Right hindlimb (tissue), 1 donor: ENCODE data around the gene FAM237A.

ENCODE experiments used
- DNase-seq: peaks from one replicate; pipeline ENCODE4 v3.0.0-alpha.2; 2018

Gene FAM237A

DNA sequence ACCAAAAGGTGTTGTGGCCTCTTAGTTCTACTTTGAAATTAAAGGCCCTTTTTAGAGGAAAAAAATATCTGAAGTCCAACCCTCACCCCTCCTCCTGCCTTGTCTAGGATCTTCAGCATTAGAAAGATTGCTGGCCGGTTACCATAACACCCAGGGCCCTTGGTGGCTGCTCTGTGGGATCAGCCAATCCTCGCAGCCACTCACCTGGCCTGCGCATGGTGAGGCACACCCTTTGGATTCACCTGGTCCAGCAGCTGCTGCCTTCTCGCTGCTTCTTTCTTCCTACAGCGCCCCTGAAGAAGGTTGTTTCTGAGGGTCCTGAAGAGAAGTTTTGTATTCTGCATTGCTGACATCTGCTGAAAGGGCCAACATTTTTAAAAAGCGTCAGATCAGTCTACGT is 50.7 kb downstream of the FAM237A start:
- no peak for DNase-seq

DNA sequence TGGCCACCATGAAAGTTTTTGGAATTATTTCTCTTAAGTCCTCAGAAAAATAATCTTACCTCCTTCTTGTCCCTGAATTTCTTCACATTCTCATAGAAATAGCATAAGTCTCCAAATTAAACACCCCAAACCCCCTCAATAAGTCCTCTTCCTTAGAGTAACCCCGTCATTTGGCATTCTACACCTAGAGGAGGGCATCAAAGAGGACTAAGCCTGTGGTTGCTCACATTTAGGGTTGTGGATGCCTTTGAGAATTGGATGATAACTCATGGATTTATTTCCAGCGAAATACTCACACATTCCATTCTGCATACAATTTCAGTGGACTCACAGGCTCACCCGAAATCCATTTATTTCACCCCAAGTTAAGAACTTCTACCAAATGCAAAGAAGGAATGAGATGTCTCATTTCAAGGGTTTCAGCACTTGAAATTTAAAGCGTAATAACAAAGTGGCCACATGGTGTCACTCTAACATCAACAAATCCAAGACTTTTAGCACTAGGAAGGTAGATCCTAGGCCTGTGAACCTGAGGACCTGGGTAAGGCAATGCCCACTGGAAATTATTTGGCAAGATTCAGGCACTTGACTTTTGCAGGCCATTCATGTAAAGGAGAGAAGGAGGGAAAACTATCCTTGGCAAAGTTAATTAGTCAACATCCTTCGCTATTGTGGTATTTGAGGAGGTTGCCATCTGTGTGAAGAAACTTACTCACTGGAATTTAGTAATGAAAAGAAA is 51.3 kb downstream of the FAM237A start:
- no peak for DNase-seq

DNA sequence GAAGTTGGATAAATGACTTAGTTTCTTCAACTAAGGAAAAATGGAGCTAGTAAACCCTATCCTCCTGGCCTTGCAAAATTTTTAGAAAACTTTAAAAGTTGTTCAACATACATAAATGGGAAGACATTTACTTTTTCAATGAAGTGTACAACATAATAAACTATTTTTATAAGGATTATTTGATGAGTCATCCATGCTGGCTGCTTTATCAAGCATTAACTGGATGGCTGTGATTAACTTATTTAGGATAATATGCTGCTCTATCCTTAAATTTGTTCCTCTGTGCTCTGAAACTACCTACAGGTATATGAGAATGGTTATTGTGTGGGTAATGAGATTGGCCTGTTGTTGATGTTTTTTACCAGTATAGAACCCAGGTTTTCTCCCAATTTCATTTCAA is 54.6 kb downstream of the FAM237A start:
- DNase-seq = no peak

DNA sequence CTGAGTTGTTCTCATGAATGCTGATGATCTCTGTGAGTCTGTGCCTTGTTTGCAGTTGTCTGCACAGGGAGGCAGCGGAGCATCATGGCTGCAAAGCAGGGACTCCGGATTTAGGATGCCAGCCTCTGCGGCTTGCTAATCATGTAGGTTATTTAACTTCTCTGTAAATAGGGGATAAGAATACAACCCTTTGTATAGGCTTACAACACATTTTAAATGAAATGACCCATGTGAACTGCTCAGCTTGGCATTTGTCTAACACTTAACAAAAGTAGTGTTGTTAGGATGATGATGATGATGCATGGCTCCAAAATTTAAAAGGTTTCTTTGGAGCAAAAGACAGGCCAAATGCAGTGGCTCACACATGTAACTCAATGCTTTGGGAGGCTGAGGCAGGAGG is 56.5 kb downstream of the FAM237A start:
- no peak for DNase-seq
